NCI-H2107 (cell line): ENCODE data around the gene CPEB3.

Source experiments
- DNase-seq: peaks from one replicate; lab custom pipeline; 2025; lab: John Stamatoyannopoulos, UW

The CPEB3 gene

GRCh38 chr10:92213049-92213448 is 77.8 kb downstream of the CPEB3 start:
- no peak for DNase-seq

- DNase-seq: no peak
Observed at GRCh38 chr10:92208736-92209135, 82.1 kb downstream of the CPEB3 start.

GRCh38 chr10:92208157-92208720 is 82.6 kb downstream of the CPEB3 start:
- no peak for DNase-seq

GRCh38 chr10:92207061-92207460 is 83.8 kb downstream of the CPEB3 start:
- no peak for DNase-seq

- DNase-seq: no peak
Observed at GRCh38 chr10:92203919-92204623, 86.8 kb downstream of the CPEB3 start.

- DNase-seq: no peak
Observed at GRCh38 chr10:92202536-92202935, 88.3 kb downstream of the CPEB3 start.

GRCh38 chr10:92200564-92200963 is 90.3 kb downstream of the CPEB3 start:
- no peak for DNase-seq

- DNase-seq: no peak
Observed at GRCh38 chr10:92187101-92187500, 103.8 kb downstream of the CPEB3 start.

- no peak for DNase-seq
Observed at GRCh38 chr10:92184977-92185376, 105.9 kb downstream of the CPEB3 start.

- no peak for DNase-seq
Observed at GRCh38 chr10:92183199-92183598, 107.7 kb downstream of the CPEB3 start.

GRCh38 chr10:92181575-92181974 is 109.3 kb downstream of the CPEB3 start:
- no peak for DNase-seq

- no peak for DNase-seq
Observed at GRCh38 chr10:92180399-92180798, 110.5 kb downstream of the CPEB3 start.

GRCh38 chr10:92177546-92177945 is 113.3 kb downstream of the CPEB3 start:
- no peak for DNase-seq

- no peak for DNase-seq
Observed at GRCh38 chr10:92175164-92175563, 115.7 kb downstream of the CPEB3 start.

- DNase-seq: no peak
Observed at GRCh38 chr10:92173996-92174395, 116.9 kb downstream of the CPEB3 start.

GRCh38 chr10:92164036-92164696 is 126.7 kb downstream of the CPEB3 start:
- DNase-seq: no peak

- no peak for DNase-seq
Observed at GRCh38 chr10:92162541-92162940, 128.3 kb downstream of the CPEB3 start.

- DNase-seq: no peak
Observed at GRCh38 chr10:92156874-92157773, 133.8 kb downstream of the CPEB3 start.

- no peak for DNase-seq
Observed at GRCh38 chr10:92150823-92151222, 140.1 kb downstream of the CPEB3 start.

GRCh38 chr10:92149261-92149660 is 141.6 kb downstream of the CPEB3 start:
- no peak for DNase-seq

- DNase-seq: no peak
Observed at GRCh38 chr10:92146781-92147180, 144.1 kb downstream of the CPEB3 start.

GRCh38 chr10:92146107-92146506 is 144.8 kb downstream of the CPEB3 start:
- no peak for DNase-seq
